ENCODE results near the gene FOS. TPM values are rescaled to one million over a fixed set of nuclear protein-coding genes. Genes with fewer than 3 reads are reported as not detected.

The FOS gene
- total and polyA plus RNA-seq, 2 of the 8 experiments (the other 6 are each of a cell fraction or from before 2014, with no cell fraction given), result 50.2 to 51.8 TPM

GRCh38 chr14:75232191-75232590, 46.4 kb upstream of the FOS start:
- H3K56ac ChIP-seq (replicated peaks; ENCODE audit: insufficient read length, low read depth, low read length), result no peak overlapping the region
- H3K23ac ChIP-seq (ENCODE audit: insufficient read length), result no peak overlapping the region
- H3K36me3 ChIP-seq (ENCODE audit: control insufficient read depth in 2 of 4, insufficient read depth in 4 of 4, low read length in 3 of 4), result no peaks in the 10 kb centered on the region
- H3K23me2 ChIP-seq (ENCODE audit: low read depth, low read length), result no peaks in the 10 kb centered on the region; the same call in 1 of the 2 replicates
- peaks cover 0 to 1% of the 10 kb centered on the region in 2 experiments for H4K20me1 ChIP-seq (replicated peaks in 1 of 2; ENCODE audit: control insufficient read depth in 1 of 2, insufficient read depth in 2 of 2, low read length in 2 of 2)
- H3K14ac ChIP-seq (ENCODE audit: insufficient read length), result no peak overlapping the region
- H4K5ac ChIP-seq (ENCODE audit: insufficient read length, low read depth, low read length), result no peak overlapping the region
- no peaks in the 10 kb centered on the region for H3K9me3 ChIP-seq (ENCODE audit: insufficient read depth in 2 of 2, low read depth in 1 of 2, low read length in 1 of 2)
- no peaks in the 10 kb centered on the region for H3K79me1 ChIP-seq (ENCODE audit: low read depth, low read length)
- H2BK12ac ChIP-seq (ENCODE audit: low read depth, low read length), result no peak overlapping the region
- H2BK20ac ChIP-seq (ENCODE audit: low read length), result no peak overlapping the region
- H2BK120ac ChIP-seq (replicated peaks; ENCODE audit: low read depth, low read length), result no peak overlapping the region
- H2BK15ac ChIP-seq (ENCODE audit: low read length), result no peak overlapping the region
- H2AK5ac ChIP-seq (ENCODE audit: low read depth, low read length), result no peak overlapping the region
- no peak overlapping the region for H3K9ac ChIP-seq (replicated peaks in 1 of 4; ENCODE audit: extremely low read depth in 1 of 4, low read depth in 3 of 4, low read length in 3 of 4)
- H3K18ac ChIP-seq (ENCODE audit: extremely low read depth, low read length), result no peak overlapping the region
- POLR2A ChIA-PET (ENCODE audit: partially characterized antibody), result interaction anchor here (0.9 kb wide), 1 partner anchor 46 kb away, joined by 3 read pairs; the partner anchor contains the start of gene FOS
- H3K4me3 ChIP-seq (ENCODE audit: extremely low read depth in 1 of 4, insufficient read depth in 2 of 4, low read depth in 3 of 4, low read length in 4 of 4), result no peak overlapping the region
- H3K79me2 ChIP-seq (ENCODE audit: control insufficient read depth in 1 of 2, insufficient read depth in 2 of 2, low read length in 2 of 2), result no peaks in the 10 kb centered on the region
- H3K27me3 ChIP-seq (replicated peaks in 1 of 4; ENCODE audit: control insufficient read depth in 3 of 4, extremely low read depth in 1 of 4, insufficient read depth in 3 of 4, low read length in 3 of 4), result no peaks in the 10 kb centered on the region
- H3K4me2 ChIP-seq (ENCODE audit: insufficient read depth in 1 of 2, low read depth in 2 of 2, low read length in 2 of 2), result no peak overlapping the region
- H2AFZ ChIP-seq (ENCODE audit: low read length), result no peak overlapping the region
- H3K4me1 ChIP-seq (replicated peaks in 1 of 4; ENCODE audit: control insufficient read depth in 3 of 4, insufficient read depth in 4 of 4, low read length in 3 of 4), result no peaks in the 10 kb centered on the region; a peak in 1 of 7 replicates
- WGBS, 2 experiments (ENCODE audit: extremely low coverage in 1 of 2, insufficient coverage in 1 of 2, insufficient read length in 1 of 2, insufficient replicate concordance in 2 of 2, low coverage in 1 of 2, low lambda C conversion rate in 2 of 2, missing lambda C conversion rate in 1 of 2), result 83% methylated on average over 1 of the region's 1 CpG; no CpG with 5 or more reads in 1 of the 2 experiments
- CTCF ChIA-PET (ENCODE audit: partially characterized antibody), result interaction anchor here (1.2 to 1.7 kb wide), 3 partner anchors 9 to 27 kb away, joined by 4 to 8 read pairs (median 6); no protein-coding TSS in a partner anchor
- DNase-seq (ENCODE audit: low read depth in 1 of 2, low spot score in 2 of 2) (no peak), FAIRE-seq (no peak)
- TF ChIP-seq YY1 (IDR thresholded peaks at IDR 0.05; ENCODE audit: low read depth, low read length), result no peak
- TF ChIP-seq POLR2A (IDR thresholded peaks at IDR 0.05; ENCODE audit: control extremely low read depth in 1 of 2, low read depth in 2 of 2, low read length in 2 of 2), result no peak
- TF ChIP-seq KDM4A (IDR thresholded peaks at IDR 0.05; ENCODE audit: low read depth, low read length, severe bottlenecking), result no peak
- TF ChIP-seq RBBP5 (IDR thresholded peaks at IDR 0.05; ENCODE audit: borderline replicate concordance, low read depth, low read length), result no peak
- no peak for TF ChIP-seq SP4 (IDR thresholded peaks at IDR 0.05; ENCODE audit: low read length)
- TF ChIP-seq CHD1 (IDR thresholded peaks at IDR 0.05; ENCODE audit: low read depth, low read length), result no peak
- no peak for TF ChIP-seq KDM5A (IDR thresholded peaks at IDR 0.05; ENCODE audit: low read length)
- no peak for TF ChIP-seq CEBPB (IDR thresholded peaks at IDR 0.05; ENCODE audit: low read depth, low read length)
- no peak for TF ChIP-seq JUND (IDR thresholded peaks at IDR 0.05; ENCODE audit: low read length)
- no peak for TF ChIP-seq RAD21 (IDR thresholded peaks at IDR 0.05 in 1 of 2, conservative IDR thresholded peaks at IDR 0.05 in 1 of 2; ENCODE audit: low read depth in 2 of 2, low read length in 2 of 2)
- TF ChIP-seq ASH2L (IDR thresholded peaks at IDR 0.05; ENCODE audit: low read length), result no peak
- no peak for TF ChIP-seq MAFK (IDR thresholded peaks at IDR 0.05; ENCODE audit: low read depth, low read length)
- no peak for TF ChIP-seq SIRT6 (IDR thresholded peaks at IDR 0.05; ENCODE audit: low read length)
- TF ChIP-seq GABPA (IDR thresholded peaks at IDR 0.05; ENCODE audit: borderline replicate concordance, insufficient read depth, low read length), result no peak
- TF ChIP-seq POLR2AphosphoS5 (IDR thresholded peaks at IDR 0.05; ENCODE audit: low read depth, low read length), result no peak
- TF ChIP-seq CHD2 (IDR thresholded peaks at IDR 0.05; ENCODE audit: low read length), result no peak
- no peak overlapping the region for H4K8ac ChIP-seq (ENCODE audit: extremely low read depth, insufficient read depth, low read length)
- no peak overlapping the region for H4K91ac ChIP-seq (replicated peaks; ENCODE audit: insufficient read length, low read length)
- H2BK5ac ChIP-seq (ENCODE audit: low read depth, low read length), result no peak overlapping the region
- no peak overlapping the region for H3K27ac ChIP-seq (ENCODE audit: low read depth, low read length)
- H3K4ac ChIP-seq (replicated peaks; ENCODE audit: insufficient read length, low read depth, low read length), result no peak overlapping the region
